ENCODE measurements around the gene MAMLD1. TPM values are rescaled to one million over a fixed set of nuclear protein-coding genes. Genes with fewer than 3 reads are reported as not detected.

MAMLD1 gene
- total RNA-seq, 3 donors from 2014 or later (not counting 1 experiment from before 2014, with no cell fraction given): 0.23 to 1.1 (median 0.45) TPM

DNA sequence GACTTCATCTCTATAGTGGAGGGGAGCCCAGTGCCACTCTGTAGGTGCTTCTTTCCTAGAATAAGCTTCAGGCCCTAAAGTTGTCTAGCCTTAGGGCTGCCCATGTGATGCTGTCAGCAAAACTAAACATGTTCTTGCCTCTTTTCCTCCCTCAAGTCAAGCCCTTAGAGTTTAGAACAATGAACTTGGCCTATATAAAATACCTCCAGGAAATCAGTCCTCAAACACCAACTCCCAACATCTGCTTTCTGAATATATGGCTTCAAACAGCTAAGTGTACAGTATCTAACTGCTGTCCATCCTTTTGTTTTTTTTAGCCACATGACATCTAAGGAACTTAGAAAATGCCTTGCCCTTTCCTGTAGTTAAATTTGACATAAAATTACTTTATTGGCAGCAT is 91.0 kb downstream of the MAMLD1 start:
- ATAC-seq: peak in 1 of 3 donors; percentile 10
- TF ChIP-seq, protein P1, sequence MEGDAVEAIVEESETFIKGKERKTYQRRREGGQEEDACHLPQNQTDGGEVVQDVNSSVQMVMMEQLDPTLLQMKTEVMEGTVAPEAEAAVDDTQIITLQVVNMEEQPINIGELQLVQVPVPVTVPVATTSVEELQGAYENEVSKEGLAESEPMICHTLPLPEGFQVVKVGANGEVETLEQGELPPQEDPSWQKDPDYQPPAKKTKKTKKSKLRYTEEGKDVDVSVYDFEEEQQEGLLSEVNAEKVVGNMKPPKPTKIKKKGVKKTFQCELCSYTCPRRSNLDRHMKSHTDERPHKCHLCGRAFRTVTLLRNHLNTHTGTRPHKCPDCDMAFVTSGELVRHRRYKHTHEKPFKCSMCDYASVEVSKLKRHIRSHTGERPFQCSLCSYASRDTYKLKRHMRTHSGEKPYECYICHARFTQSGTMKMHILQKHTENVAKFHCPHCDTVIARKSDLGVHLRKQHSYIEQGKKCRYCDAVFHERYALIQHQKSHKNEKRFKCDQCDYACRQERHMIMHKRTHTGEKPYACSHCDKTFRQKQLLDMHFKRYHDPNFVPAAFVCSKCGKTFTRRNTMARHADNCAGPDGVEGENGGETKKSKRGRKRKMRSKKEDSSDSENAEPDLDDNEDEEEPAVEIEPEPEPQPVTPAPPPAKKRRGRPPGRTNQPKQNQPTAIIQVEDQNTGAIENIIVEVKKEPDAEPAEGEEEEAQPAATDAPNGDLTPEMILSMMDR (IDR thresholded peaks at IDR 0.05): no peak
- Mint-ChIP-seq H3K4me3 (no peak overlapping the region), H3K36me3 (no peaks in the 10 kb centered on the region), H3K9me3 (no peaks in the 10 kb centered on the region), H3K27ac (peak overlapping the region; percentile 37 to 62), H3K4me1 (peaks cover 20% of the 10 kb centered on the region in 2 donors), H3K27me3 (ENCODE audit: low read depth in 2 of 2) (peaks cover 0 to 5% of the 10 kb centered on the region in 2 donors)
- no peak for DNase-seq
- Histone ChIP-seq H3K36me3 (ENCODE audit: control insufficient read depth, insufficient read depth, low read length) (no peaks in the 10 kb centered on the region), H3K4me1 (ENCODE audit: control insufficient read depth, insufficient read depth, low read length) (peaks cover 4% of the 10 kb centered on the region), H3K27ac (ENCODE audit: low read length) (no peak overlapping the region), H3K9me3 (ENCODE audit: control insufficient read depth, insufficient read depth, low read length) (no peaks in the 10 kb centered on the region), H3K27me3 (ENCODE audit: control insufficient read depth, insufficient read depth, low read length) (no peaks in the 10 kb centered on the region), H3K4me3 (ENCODE audit: low read length) (no peak overlapping the region)
- intact Hi-C loops (cut with micrococcal nuclease): no loop called here

DNA sequence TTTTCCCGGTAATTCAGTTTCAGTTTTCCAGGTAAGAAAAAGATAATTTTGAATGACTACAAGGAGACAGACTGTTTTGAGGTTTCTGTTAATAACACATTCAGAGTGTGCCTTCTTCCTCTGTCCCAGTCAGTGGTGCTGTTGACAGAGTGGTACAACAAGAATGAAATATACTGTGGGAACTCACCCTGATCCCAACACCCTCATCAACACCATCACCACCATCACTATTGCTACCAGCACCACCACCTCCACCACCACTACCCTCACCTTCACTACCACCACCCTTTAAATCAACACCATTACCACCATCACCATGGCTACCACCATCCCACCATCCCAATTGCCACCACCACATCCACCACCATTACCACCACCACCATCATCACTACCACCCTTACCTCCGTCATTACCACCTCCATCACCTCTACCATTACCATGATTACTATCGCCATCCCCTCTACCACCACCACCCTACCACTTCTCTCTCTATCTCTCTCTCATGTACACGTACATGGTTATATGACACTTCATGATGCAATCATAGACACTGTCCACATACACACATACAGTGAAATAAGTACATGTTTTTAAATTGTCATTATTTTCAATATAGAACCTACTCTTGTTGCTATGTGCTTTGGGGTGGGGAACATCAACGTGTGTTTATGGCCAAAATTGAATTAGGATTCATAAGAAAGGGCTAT is 91.5 kb downstream of the MAMLD1 start:
- Histone ChIP-seq H3K9me3 (ENCODE audit: control insufficient read depth, insufficient read depth, low read length) (no peaks in the 10 kb centered on the region), H3K4me1 (ENCODE audit: control insufficient read depth, insufficient read depth, low read length) (peaks cover 4% of the 10 kb centered on the region), H3K4me3 (ENCODE audit: low read length) (no peak overlapping the region), H3K27ac (ENCODE audit: low read length) (no peak overlapping the region), H3K36me3 (ENCODE audit: control insufficient read depth, insufficient read depth, low read length) (no peaks in the 10 kb centered on the region), H3K27me3 (ENCODE audit: control insufficient read depth, insufficient read depth, low read length) (no peaks in the 10 kb centered on the region)
- peaks cover 0 to 5% of the 10 kb centered on the region in 2 donors for H3K27me3 Mint-ChIP-seq (ENCODE audit: low read depth in 2 of 2)
- H3K36me3 Mint-ChIP-seq: no peaks in the 10 kb centered on the region
- H3K4me3 Mint-ChIP-seq: peak overlapping the region; percentile 9
- TF ChIP-seq, protein P1 (IDR thresholded peaks at IDR 0.05): no peak
- intact Hi-C loops (cut with micrococcal nuclease): no loop called here
- DNase-seq (no peak), ATAC-seq (peak; percentile 59 to 85 (median 60))
- H3K4me1 Mint-ChIP-seq: peaks cover 20 to 24% of the 10 kb centered on the region in 2 donors
- no peaks in the 10 kb centered on the region for H3K9me3 Mint-ChIP-seq
- H3K27ac Mint-ChIP-seq: peak overlapping the region; percentile 37 to 62
- 77% methylated on average over 3 of the region's 5 CpGs for WGBS (ENCODE audit: insufficient coverage)

DNA sequence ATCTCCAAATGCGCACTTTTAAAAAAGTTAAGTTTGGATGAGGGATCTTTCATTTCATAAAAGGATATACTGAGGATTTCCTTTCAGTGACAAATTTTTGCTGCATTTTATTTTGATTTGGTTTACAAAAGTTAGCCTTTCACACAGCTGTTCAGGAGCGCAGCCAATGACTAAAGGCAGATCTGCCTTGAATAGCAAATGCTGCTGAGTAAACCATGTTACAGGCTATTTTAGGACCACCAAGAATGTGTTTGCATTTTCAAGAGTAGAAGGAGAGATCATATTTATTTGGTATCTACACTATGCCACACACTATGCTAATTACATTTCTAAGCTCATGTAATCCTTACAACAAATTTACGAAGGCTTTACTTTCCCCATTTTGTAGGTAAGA is 92.1 kb downstream of the MAMLD1 start:
- ATAC-seq (no peak), DNase-seq (no peak)
- no peak overlapping the region for H3K4me3 Mint-ChIP-seq
- H3K4me3 ChIP-seq (ENCODE audit: low read length): no peak overlapping the region
- peaks cover 0 to 5% of the 10 kb centered on the region in 2 donors for H3K27me3 Mint-ChIP-seq (ENCODE audit: low read depth in 2 of 2)
- H3K9me3 Mint-ChIP-seq: no peaks in the 10 kb centered on the region
- no peak overlapping the region for H3K27ac ChIP-seq (ENCODE audit: low read length)
- H3K9me3 ChIP-seq (ENCODE audit: control insufficient read depth, insufficient read depth, low read length): no peaks in the 10 kb centered on the region
- no peaks in the 10 kb centered on the region for H3K27me3 ChIP-seq (ENCODE audit: control insufficient read depth, insufficient read depth, low read length)
- intact Hi-C loops (cut with micrococcal nuclease): no loop called here
- TF ChIP-seq, protein P1 (IDR thresholded peaks at IDR 0.05): no peak
- H3K36me3 ChIP-seq (ENCODE audit: control insufficient read depth, insufficient read depth, low read length): no peaks in the 10 kb centered on the region
- H3K4me1 ChIP-seq (ENCODE audit: control insufficient read depth, insufficient read depth, low read length): peaks cover 4% of the 10 kb centered on the region
- peaks cover 20 to 24% of the 10 kb centered on the region in 2 donors for H3K4me1 Mint-ChIP-seq
- H3K27ac Mint-ChIP-seq: peak overlapping the region; percentile 37 to 62
- 100% methylated on average over 2 of the region's 3 CpGs for WGBS (ENCODE audit: insufficient coverage)
- no peaks in the 10 kb centered on the region for H3K36me3 Mint-ChIP-seq

DNA sequence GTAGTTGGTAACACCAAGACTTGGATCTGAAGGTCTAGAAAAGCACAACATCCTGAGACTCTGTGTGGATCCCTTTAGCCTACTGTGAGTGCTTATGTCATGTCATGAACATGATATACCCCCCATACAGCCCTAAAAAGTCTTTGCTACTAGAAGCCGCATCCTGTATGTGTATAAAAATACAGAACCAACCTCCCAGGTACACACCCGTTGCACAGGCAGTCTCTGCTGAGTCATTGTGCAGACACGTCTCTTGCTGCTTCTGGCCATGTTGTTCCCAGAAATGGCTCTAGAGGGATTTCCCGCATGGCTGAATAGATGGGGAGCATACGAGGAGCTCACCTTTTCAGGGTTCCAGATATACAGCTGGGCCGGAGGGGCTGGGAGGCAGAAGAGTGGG is 93.3 kb downstream of the MAMLD1 start:
- H3K9me3 ChIP-seq (ENCODE audit: control insufficient read depth, insufficient read depth, low read length): no peaks in the 10 kb centered on the region
- no peak overlapping the region for H3K4me3 ChIP-seq (ENCODE audit: low read length)
- TF ChIP-seq, protein P1 (IDR thresholded peaks at IDR 0.05): no peak
- DNase-seq (no peak), ATAC-seq (no peak)
- no peaks in the 10 kb centered on the region for H3K27me3 ChIP-seq (ENCODE audit: control insufficient read depth, insufficient read depth, low read length)
- no peaks in the 10 kb centered on the region for H3K36me3 Mint-ChIP-seq
- H3K4me1 ChIP-seq (ENCODE audit: control insufficient read depth, insufficient read depth, low read length): no peaks in the 10 kb centered on the region
- peaks cover 20 to 24% of the 10 kb centered on the region in 2 donors for H3K4me1 Mint-ChIP-seq
- H3K4me3 Mint-ChIP-seq: no peak overlapping the region
- 57% methylated on average over 5 of the region's 6 CpGs for WGBS (ENCODE audit: insufficient coverage)
- peaks cover 0 to 5% of the 10 kb centered on the region in 2 donors for H3K27me3 Mint-ChIP-seq (ENCODE audit: low read depth in 2 of 2)
- no peaks in the 10 kb centered on the region for H3K36me3 ChIP-seq (ENCODE audit: control insufficient read depth, insufficient read depth, low read length)
- H3K27ac Mint-ChIP-seq: no peak overlapping the region
- no peak overlapping the region for H3K27ac ChIP-seq (ENCODE audit: low read length)
- intact Hi-C loops (cut with micrococcal nuclease): no loop called here
- H3K9me3 Mint-ChIP-seq: no peaks in the 10 kb centered on the region

All from natural killer cell (primary cell).